ENCODE measurements around the gene GNAQ.

GRCh38 chr9:77903666-77904285 lies 127.8 kb downstream of the GNAQ start:
- TF ChIP-seq, protein P1, sequence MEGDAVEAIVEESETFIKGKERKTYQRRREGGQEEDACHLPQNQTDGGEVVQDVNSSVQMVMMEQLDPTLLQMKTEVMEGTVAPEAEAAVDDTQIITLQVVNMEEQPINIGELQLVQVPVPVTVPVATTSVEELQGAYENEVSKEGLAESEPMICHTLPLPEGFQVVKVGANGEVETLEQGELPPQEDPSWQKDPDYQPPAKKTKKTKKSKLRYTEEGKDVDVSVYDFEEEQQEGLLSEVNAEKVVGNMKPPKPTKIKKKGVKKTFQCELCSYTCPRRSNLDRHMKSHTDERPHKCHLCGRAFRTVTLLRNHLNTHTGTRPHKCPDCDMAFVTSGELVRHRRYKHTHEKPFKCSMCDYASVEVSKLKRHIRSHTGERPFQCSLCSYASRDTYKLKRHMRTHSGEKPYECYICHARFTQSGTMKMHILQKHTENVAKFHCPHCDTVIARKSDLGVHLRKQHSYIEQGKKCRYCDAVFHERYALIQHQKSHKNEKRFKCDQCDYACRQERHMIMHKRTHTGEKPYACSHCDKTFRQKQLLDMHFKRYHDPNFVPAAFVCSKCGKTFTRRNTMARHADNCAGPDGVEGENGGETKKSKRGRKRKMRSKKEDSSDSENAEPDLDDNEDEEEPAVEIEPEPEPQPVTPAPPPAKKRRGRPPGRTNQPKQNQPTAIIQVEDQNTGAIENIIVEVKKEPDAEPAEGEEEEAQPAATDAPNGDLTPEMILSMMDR (IDR thresholded peaks at IDR 0.05), result no peak
- TF ChIP-seq ZFX (IDR thresholded peaks at IDR 0.05; ENCODE audit: borderline replicate concordance), result no peak

All from 22Rv1 (cell line).